TTC549 (cell line): ENCODE data around the gene BIN2.
"Not testable (repeated sequence)": the region's sequence is repeated elsewhere in the genome, so short reads cannot be mapped to it uniquely, and the experiment has no call there.

Experiments
- FAIRE-seq: peaks from 2 replicates; lab custom pipeline; 2012; peaks lifted over from hg19 to GRCh38; lab: Jason Lieb, UNC

Gene BIN2

DNA sequence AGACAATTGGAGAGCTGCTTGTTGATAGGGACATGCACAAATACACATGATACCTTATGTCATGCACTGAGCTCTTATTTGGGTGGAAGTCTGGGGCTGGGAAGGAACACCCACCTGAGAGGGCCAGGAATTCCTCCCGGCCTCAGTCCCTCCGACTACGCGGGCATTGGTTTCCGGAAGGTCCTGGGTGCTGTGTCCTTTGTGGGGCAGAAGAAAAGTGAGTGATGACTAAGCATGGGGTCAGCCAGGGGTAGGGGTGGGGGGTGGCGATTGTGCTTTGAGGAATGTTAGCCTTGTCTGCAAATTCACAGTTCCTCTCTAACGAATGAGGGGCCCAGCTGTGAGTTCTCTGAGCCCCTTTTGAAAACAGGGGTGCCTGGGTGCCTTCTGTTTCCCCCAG is 21.7 kb upstream of the BIN2 start:
- FAIRE-seq: no peak

GRCh38 chr12:51343201-51343600 is 19.2 kb upstream of the BIN2 start:
- no peak for FAIRE-seq

DNA sequence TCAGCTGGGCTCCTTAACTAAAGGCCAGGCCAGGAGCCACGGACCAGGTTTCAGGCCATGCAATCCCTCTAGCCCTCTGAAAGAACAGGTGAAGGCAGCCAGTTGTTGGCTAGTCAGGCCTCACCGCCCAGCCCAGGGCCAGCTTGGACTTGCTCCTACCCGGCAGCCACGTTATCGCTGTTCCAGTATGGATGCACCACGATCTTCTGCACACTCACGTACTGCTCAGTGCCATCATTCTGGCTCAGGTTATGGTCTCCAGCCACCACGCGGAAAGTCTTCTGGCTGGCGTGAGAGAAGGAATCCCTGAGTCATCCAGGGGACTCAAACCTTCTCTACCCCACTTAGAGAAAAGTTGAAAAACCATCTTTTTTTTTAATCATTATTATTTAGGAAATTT is 18.4 kb upstream of the BIN2 start:
- no peak for FAIRE-seq

DNA sequence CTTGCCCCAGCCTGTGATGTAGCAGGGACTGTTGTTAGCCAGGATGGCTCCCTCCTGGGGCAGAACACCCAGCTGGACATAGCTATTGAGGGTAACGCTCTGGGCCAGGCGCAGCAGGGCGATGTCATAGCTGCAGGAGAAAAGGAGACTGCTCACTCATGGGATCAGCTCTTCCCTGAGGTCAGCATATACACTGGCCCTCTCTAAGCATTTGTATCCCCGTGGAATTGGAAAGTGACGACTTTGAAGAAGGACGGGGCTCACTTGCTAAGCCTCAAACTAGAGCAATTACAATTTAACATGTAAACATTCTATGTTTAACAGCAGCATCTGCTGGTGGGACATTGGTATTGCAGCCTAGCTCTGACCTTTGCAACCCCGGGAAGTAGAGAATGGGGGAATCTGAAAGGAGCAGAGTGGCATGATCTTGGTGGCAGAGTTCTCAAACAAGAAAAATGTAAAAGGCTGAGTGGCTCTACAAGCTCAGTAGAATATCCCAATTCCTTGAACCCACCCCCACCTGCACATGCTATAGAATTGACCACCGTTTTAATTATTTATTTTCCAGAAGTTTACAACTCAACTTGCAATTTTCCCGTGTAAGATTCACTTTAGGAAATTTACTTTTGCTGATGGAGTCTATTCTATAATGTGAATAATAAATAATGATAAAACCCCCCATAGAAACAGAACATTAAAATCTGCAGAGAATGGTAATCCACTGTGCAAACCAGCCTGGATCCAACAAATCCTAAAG is 17.5 kb upstream of the BIN2 start:
- FAIRE-seq: no peak

GRCh38 chr12:51339750-51340149 is 15.8 kb upstream of the BIN2 start:
- no peak for FAIRE-seq

DNA sequence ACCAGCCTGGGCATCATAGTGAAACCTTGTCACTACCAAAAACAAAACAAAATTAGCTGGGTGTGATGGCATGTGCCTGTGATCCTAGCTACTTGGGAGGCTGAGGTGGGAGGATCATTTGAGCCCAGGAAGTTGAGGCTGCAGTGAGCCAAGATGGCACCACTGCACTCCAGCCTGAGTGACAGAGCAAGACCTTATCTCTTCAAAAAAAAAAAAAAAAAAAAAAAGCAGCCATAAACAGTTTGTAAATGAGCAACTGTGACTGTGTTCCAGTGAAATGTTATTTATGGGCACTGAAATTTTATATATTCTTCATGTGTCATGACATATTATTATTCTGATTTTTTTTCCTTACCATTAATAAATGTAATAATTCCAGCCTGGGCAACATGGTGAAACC is 13.4 kb upstream of the BIN2 start:
- not testable (repeated sequence) for FAIRE-seq

GRCh38 chr12:51335931-51336330 is 12.0 kb upstream of the BIN2 start:
- FAIRE-seq: no peak

- no peak for FAIRE-seq
Measured at GRCh38 chr12:51334764-51335163, 10.8 kb upstream of the BIN2 start.

DNA sequence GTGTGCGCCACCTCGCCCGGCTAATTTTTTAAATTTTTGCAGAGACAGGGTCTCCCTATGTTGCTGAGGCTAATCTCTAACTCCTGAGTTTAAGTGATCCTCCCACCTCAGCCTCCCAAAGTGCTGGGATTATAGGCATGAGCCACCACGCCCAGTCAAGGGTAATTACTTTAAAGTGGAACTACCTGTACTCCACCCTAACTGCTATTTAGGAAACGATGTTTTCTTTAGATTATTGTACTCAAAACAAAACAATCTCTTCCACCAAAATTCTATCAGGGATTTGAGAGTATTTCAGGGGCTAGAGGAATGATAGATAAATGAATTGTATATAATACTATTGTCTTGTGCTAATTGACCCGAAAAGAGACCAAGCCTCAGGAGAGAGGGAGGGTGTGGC is 9.6 kb upstream of the BIN2 start:
- no peak for FAIRE-seq

DNA sequence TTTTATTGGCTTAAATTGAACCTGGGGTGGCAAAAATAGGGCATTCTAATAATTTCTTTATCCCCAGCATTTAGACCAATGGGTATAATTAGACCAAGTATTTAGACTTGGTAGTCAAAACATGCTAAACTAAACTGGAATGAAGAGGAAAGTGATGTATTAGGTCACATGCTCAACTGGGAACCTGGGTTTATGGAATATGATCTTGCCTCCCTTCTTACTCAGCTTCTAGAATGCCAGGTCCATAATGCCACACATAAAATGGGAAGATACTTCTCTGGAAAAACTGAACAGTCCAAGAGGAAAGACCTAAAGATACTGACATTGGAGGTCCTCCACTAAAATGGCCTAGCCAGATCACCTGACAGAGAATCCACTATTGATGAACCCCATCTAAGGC is 6.2 kb upstream of the BIN2 start:
- no peak for FAIRE-seq

DNA sequence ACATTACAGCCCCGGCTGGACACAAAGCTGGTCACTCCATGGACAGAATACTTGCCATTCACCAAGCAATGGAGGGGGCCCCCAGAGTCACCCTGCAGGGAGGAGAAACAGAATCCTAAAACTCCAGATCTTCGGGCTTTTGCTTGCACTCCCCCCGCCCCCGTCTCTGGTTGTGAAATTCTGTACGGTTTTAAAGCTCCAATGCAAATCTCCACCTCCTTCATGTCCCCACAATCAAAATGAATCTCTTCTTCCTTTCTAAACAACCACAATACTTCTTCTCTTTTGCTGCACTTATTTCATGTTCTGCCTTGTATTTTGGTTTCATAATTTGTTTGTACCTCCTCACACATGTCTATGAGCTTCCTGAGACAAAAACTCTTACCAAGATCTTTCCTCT is 5.8 kb upstream of the BIN2 start:
- FAIRE-seq: no peak

GRCh38 chr12:51328587-51328986 is 4.6 kb upstream of the BIN2 start:
- FAIRE-seq: no peak

DNA sequence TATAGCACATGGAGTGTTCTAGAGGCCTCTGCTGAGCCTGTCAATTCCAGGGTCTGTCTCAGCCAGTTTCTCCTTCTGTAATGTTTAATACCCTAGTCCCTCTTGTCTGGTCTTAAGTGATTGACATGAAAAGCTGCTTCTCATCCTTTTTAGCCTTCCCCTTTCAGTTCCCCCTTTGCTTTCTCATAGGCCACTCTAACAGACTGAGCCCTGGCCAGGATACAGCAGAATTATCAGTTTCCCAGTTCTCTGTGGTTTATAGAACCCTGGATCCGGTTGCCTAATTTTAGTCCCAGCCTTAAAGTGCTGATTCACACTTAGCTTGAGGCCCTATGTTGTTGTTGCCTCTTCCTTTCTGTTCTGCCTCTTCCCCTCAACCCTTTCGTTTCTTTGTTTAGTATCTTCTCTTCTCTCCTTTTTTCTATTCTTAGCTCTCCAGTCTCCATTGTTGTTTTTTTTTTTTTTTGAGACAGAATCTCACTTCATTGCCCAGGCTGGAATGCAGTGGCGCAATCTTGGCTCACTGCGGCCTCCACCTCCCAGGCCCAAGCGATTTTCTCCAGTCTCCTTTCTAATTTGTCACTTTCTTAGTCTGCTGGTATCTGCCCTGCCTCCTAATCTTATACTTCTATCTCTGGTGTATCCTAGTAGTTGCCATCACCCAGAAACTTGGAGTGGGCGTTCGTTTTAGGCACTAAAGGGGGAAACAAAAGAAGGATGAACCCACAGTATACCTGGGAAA is 2.9 kb upstream of the BIN2 start:
- no peak for FAIRE-seq

- FAIRE-seq: no peak
Measured at GRCh38 chr12:51324953-51325352, 979 bp upstream of the BIN2 start.

DNA sequence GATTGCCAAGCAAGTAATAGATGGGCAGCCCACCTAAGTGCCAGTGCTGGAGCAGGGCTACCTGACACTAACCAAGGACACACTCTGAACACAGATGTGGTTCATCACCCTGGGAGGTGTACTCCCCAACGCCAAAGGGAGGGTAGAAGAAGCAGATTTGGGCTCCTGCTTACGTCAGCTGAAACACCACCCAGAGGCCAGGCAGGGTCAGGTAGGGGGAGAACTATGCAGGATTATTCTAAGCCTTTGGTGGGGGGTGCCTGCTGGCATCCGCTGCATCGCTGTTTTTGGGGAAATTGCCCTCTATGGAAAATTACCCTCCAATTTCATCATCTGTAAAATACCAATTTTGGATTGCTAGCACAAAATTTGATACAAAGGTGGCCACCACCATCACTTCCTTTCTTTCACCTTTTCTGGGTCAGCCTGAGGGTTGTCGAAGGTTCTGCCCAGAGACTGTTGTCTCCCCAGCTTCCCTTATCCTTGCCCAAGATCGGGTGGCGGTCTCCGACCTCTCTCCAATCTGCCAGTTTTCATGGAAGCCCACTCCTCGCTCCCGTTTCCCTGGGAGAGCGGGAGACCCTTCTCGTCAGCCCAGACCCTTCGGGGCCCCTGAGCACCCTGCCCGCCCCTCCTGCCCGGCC is 535 bp downstream of the BIN2 start:
- FAIRE-seq: no peak

DNA sequence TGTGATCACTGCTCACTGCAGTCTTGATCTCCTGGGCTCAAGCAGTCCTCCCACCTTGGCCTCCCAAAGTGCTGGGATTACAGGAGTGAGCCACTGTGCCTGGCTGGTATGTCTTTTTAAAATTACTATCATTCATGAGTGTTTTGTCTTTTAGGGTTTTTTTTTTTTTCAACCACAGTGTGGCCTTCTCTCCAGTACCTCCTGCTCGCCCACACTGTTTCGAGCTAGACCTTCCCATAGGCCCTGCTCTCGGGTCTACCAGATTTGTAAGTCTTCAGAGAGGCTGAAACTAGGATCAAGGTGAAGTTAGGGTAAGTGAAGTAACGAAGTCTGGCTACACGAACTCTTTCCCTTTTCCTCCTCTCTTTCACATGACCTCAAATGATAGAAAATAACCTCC is 1.5 kb downstream of the BIN2 start:
- no peak for FAIRE-seq

GRCh38 chr12:51321882-51322281 is 2.1 kb downstream of the BIN2 start:
- FAIRE-seq: no peak

GRCh38 chr12:51320695-51321320 is 3.2 kb downstream of the BIN2 start:
- FAIRE-seq: no peak

GRCh38 chr12:51320311-51320694 is 3.7 kb downstream of the BIN2 start:
- FAIRE-seq: no peak

DNA sequence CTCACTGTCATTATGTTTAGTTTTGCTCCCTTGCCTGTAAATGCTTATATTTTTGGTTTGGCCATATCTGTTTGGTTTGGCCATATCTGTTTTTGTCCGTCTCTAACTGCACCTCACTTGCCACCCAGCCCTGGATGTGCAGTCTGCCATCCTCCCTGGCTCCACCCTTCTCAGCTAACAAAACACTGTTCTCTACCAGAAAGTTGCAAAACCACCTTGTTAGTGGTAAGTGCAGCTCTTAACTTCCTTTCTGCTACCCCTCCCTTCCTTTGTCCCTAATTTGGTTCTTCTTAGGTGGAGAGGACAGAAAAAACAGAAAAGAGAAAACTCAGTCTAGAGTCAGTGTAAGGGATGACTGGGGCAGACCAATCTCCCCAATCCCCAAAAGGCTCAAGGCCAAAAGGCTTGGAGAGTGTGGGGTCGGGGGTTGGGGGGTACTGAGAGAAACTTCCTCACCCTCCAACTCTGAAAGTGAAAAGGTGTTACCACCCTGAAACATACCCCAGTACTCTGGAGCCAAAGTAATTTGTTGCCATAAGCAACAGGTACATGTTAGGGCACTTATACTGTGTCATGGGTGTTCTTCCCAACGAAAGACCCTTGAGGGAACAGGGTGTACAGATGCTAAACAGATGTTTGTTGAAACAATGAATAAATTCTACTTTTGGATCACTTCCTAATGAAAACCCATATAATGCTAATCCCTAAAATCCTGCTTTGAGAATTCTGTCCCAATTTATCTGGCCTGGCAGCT is 5.0 kb downstream of the BIN2 start:
- FAIRE-seq: no peak

- not testable (repeated sequence) for FAIRE-seq
Measured at GRCh38 chr12:51318057-51318806, 5.7 kb downstream of the BIN2 start.

DNA sequence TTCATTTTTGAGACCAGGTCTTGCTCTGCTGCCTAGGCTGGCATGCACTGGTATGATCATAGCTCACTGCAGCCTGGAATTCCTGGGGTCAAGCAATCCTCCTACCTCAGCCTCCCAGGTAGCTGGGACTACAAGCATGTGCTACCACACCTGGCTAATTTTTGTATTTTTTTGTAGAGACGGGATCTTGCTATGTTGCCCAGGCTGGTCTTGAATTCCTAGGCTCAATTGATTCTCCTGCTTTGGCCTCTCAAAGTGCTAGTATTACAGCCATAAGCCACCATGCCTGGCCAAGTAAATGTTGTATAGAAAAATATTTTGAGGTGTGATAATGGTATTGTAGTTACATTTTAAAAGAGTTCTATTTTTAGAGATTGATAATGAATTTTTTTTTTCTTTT is 12.6 kb downstream of the BIN2 start:
- FAIRE-seq: no peak
